H9 (cell line): ENCODE results near the gene ASS1. TPM values are rescaled to one million over a fixed set of nuclear protein-coding genes. Genes with fewer than 3 reads are reported as not detected.
A peak's percentile ranks its signal among the peaks of the same experiment; 100 is the strongest.

Experiments
- DNase-seq: peaks from one replicate; pipeline ENCODE4 v3.0.0-alpha.2; 2017
- H2AFZ ChIP-seq: one replicate; pipeline ENCODE4 v1.6.1; 2013; ENCODE audit warnings: mild to moderate bottlenecking, low read length, control low read depth, moderate library complexity
- H2AK5ac ChIP-seq: 2 replicates; pipeline ENCODE4 v1.6.1; 2013; ENCODE audit warnings: low read length, control low read depth, mixed read lengths; ENCODE audit not compliant: insufficient read length
- H2BK120ac ChIP-seq: one replicate; pipeline ENCODE4 v1.6.1; 2013; ENCODE audit warnings: low read depth, mild to moderate bottlenecking, low read length, control low read depth, inconsistent platforms; ENCODE audit not compliant: poor library complexity, severe bottlenecking
- H2BK12ac ChIP-seq: 2 replicates; pipeline ENCODE4 v1.6.1; 2013; ENCODE audit warnings: low read length, control low read depth, mixed read lengths, low read depth; ENCODE audit not compliant: insufficient read length
- H2BK15ac ChIP-seq: 2 replicates; pipeline ENCODE4 v1.6.1; 2013; ENCODE audit warnings: low read depth, low read length, control low read depth
- H2BK20ac ChIP-seq: one replicate; pipeline ENCODE4 v1.6.1; 2013; ENCODE audit warnings: low read depth, mild to moderate bottlenecking, low read length, control low read depth, inconsistent platforms; ENCODE audit not compliant: poor library complexity, severe bottlenecking
- H2BK5ac ChIP-seq: 2 replicates; pipeline ENCODE4 v1.6.1; 2013; ENCODE audit warnings: low read length, control low read depth, mixed read lengths; ENCODE audit not compliant: insufficient read length
- H3K14ac ChIP-seq: 2 replicates; pipeline ENCODE4 v1.6.1; 2013; ENCODE audit warnings: low read length, control low read depth; ENCODE audit not compliant: insufficient read depth
- H3K18ac ChIP-seq: 2 replicates; pipeline ENCODE4 v1.6.1; 2013; ENCODE audit warnings: low read depth, mild to moderate bottlenecking, mixed read lengths, low read length, control low read depth; ENCODE audit not compliant: insufficient read length
- H3K23ac ChIP-seq: 2 replicates; pipeline ENCODE4 v1.6.1; 2013; ENCODE audit warnings: low read length, control low read depth, mixed read lengths, low read depth; ENCODE audit not compliant: insufficient read length
- H3K23me2 ChIP-seq: 2 replicates; pipeline ENCODE4 v1.6.1; 2013; ENCODE audit warnings: low read depth, mild to moderate bottlenecking, mixed read lengths, low read length, control low read depth; ENCODE audit not compliant: insufficient read length, poor library complexity, severe bottlenecking
- H3K27ac ChIP-seq: 2 replicates; pipeline ENCODE4 v1.5.1; 2013; ENCODE audit warnings: low read length, control low read depth, mixed read lengths, low read depth; ENCODE audit not compliant: insufficient read length
- H3K27me3 ChIP-seq: 2 replicates; pipeline ENCODE4 v1.6.1; 2013; ENCODE audit warnings: low read length, control low read depth, inconsistent platforms; ENCODE audit not compliant: insufficient read depth
- H3K4ac ChIP-seq: 2 replicates; pipeline ENCODE4 v1.6.1; 2013; ENCODE audit warnings: low read depth, mild to moderate bottlenecking, control low read depth, inconsistent platforms, low read length, moderate library complexity
- H3K4me1 ChIP-seq: 2 replicates; pipeline ENCODE4 v1.6.1; 2013; ENCODE audit warnings: low read length, control low read depth, inconsistent platforms; ENCODE audit not compliant: insufficient read depth
- H3K4me2 ChIP-seq: 2 replicates; pipeline ENCODE4 v1.6.1; 2013; ENCODE audit warnings: low read length, control low read depth, mixed read lengths; ENCODE audit not compliant: insufficient read length, insufficient read depth
- H3K56ac ChIP-seq: 2 replicates; pipeline ENCODE4 v1.6.1; 2013; ENCODE audit warnings: low read depth, mild to moderate bottlenecking, mixed read lengths, low read length, control low read depth; ENCODE audit not compliant: insufficient read length
- H3K79me1 ChIP-seq: 2 replicates; pipeline ENCODE4 v1.6.1; 2013; ENCODE audit warnings: low read depth, mild to moderate bottlenecking, moderate library complexity, low read length, control low read depth, inconsistent platforms; ENCODE audit not compliant: insufficient read depth, poor library complexity, severe bottlenecking
- H3K79me2 ChIP-seq: 2 replicates; pipeline ENCODE4 v1.6.1; 2013; ENCODE audit warnings: low read length, control low read depth, inconsistent platforms; ENCODE audit not compliant: insufficient read depth
- H3K9ac ChIP-seq: 2 replicates; pipeline ENCODE4 v1.6.1; 2013; ENCODE audit warnings: low read length, control low read depth, mixed read lengths; ENCODE audit not compliant: insufficient read length; ENCODE audit errors: extremely low read depth
- H3K9me3 ChIP-seq: one replicate; pipeline ENCODE4 v1.6.1; 2013; ENCODE audit warnings: low read depth, low read length, inconsistent platforms; ENCODE audit not compliant: control insufficient read depth
- H3T11ph ChIP-seq: one replicate; pipeline ENCODE4 v1.6.1; 2013; ENCODE audit warnings: mild to moderate bottlenecking, low read length, control low read depth, inconsistent platforms
- H4K20me1 ChIP-seq: one replicate; pipeline ENCODE4 v1.6.1; 2013; ENCODE audit not compliant: control insufficient read depth, insufficient read length, insufficient read depth
- H4K5ac ChIP-seq: 2 replicates; pipeline ENCODE4 v1.6.1; 2013; ENCODE audit warnings: low read depth, mild to moderate bottlenecking, mixed read lengths, low read length, control low read depth; ENCODE audit not compliant: insufficient read length
- H4K8ac ChIP-seq: replicated peaks from 2 replicates; pipeline ENCODE4 v1.6.1; 2013; ENCODE audit warnings: low read length, control low read depth, mixed read lengths, low read depth; ENCODE audit not compliant: insufficient read length
- H4K91ac ChIP-seq: 2 replicates; pipeline ENCODE4 v1.6.1; 2013; ENCODE audit warnings: low read depth, mild to moderate bottlenecking, moderate library complexity, mixed read lengths, low read length, control low read depth; ENCODE audit not compliant: insufficient read length
- H3K27ac Mint-ChIP-seq, 3 experiments: 2 replicates in 2 of 3; 3 replicates in 1 of 3; pipeline ENCODE4 v1.8.0; 2020 to 2021; ENCODE audit warnings: mixed read lengths in 3 of 3, mild to moderate bottlenecking in 1 of 3, moderate library complexity in 1 of 3
- H3K27me3 Mint-ChIP-seq: 2 replicates; pipeline ENCODE4 v1.8.0; 2021; ENCODE audit warnings: low read depth, mild to moderate bottlenecking, moderate library complexity, mixed read lengths
- H3K36me3 Mint-ChIP-seq, 3 experiments: 2 replicates in 2 of 3; 3 replicates in 1 of 3; pipeline ENCODE4 v1.8.0; 2020 to 2021; ENCODE audit warnings: low read depth in 3 of 3, mixed read lengths in 3 of 3; ENCODE audit not compliant: insufficient read depth in 1 of 3
- H3K4me1 Mint-ChIP-seq, 2 experiments: 2 replicates each; pipeline ENCODE4 v1.8.0; 2020; ENCODE audit warnings: mixed read lengths in 2 of 2
- H3K4me3 Mint-ChIP-seq, 2 experiments: 2 replicates in 1 of 2; 3 replicates in 1 of 2; pipeline ENCODE4 v1.8.0; 2020 to 2021; ENCODE audit warnings: mild to moderate bottlenecking in 2 of 2, mixed read lengths in 2 of 2, moderate library complexity in 1 of 2
- H3K9me3 Mint-ChIP-seq, 2 experiments: 2 replicates in 1 of 2; 3 replicates in 1 of 2; pipeline ENCODE4 v1.8.0; 2020; ENCODE audit warnings: mild to moderate bottlenecking in 2 of 2, mixed read lengths in 2 of 2, moderate library complexity in 1 of 2
- WGBS: extraction: QIAGEN DNeasy Blood & Tissue Kit; methylation state at CpG from one replicate; pipeline ENCODE4 v1.1.7; 2013; ENCODE audit warnings: missing lambda C conversion rate, low lambda C conversion rate, mixed read lengths; ENCODE audit not compliant: insufficient read length; ENCODE audit errors: extremely low coverage; 5-methylcytosine and 5-hydroxymethylcytosine counted together
- total RNA-seq: library from RNA; stranded (reverse); gene quantifications from 2 replicates; pipeline ENCODE4 v1.2.1, GENCODE V29; 2021
- TF ChIP-seq, protein P1 (sequence below): fragments of 200-600 bp; sonication (generic); conservative IDR thresholded peaks from 3 replicates; pipeline ENCODE4 v1.8.0; 2021; ENCODE audit warnings: antibody characterized with exemption, mild to moderate bottlenecking

The ASS1 gene
- total RNA-seq, 1 experiment from 2014 or later, result 118 TPM

DNA sequence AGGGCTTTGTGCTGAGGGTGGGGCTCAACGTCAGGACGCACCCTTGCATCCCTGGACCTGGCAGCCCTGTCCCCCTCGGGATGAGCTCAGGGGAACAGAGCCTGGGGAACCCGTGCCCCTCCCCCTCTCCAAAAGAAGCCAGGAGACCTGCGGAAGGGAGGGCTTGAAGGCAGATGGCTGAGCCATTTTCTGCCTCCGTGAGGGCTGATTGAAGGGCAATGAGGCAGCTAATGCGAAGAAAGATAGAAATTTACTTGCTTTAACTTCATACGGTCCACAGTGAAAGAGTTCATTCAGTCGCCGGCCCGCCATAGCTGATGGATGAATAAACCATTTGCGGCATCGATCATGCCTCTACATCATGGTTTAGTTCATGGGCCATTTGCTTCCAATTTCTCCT, 28.8 kb downstream of the ASS1 start:
- Histone ChIP-seq H3K18ac (no peak overlapping the region), H3K4me2 (no peak overlapping the region), H3K4ac (no peak overlapping the region), H3T11ph (no peak overlapping the region), H3K27ac (no peak overlapping the region), H2AFZ (no peak overlapping the region), H2BK12ac (no peak overlapping the region), H2BK15ac (no peak overlapping the region), H2BK5ac (no peak overlapping the region), H3K23me2 (no peaks in the 10 kb centered on the region), H2BK20ac (no peak overlapping the region), H3K56ac (no peak overlapping the region), H3K14ac (no peak overlapping the region), H4K20me1 (peaks cover 4% of the 10 kb centered on the region), H4K91ac (no peak overlapping the region), H3K9me3 (no peaks in the 10 kb centered on the region), H3K4me1 (0 out of 2 replicates have a peak, but pooled peaks cover 2% of the 10 kb centered on the region), H3K79me1 (no peaks in the 10 kb centered on the region), H3K9ac (no peak overlapping the region), H4K8ac (no peak overlapping the region), H3K79me2 (no peaks in the 10 kb centered on the region), H2AK5ac (no peak overlapping the region), H3K23ac (no peak overlapping the region), H3K27me3 (no peaks in the 10 kb centered on the region), H2BK120ac (no peak overlapping the region), H4K5ac (no peak overlapping the region)
- H3K36me3 Mint-ChIP-seq, result peaks cover 2 to 17% (median 13%) of the 10 kb centered on the region in 3 experiments; a peak in 6 of 7 replicates
- H3K9me3 Mint-ChIP-seq, result no peaks in the 10 kb centered on the region
- H3K4me3 Mint-ChIP-seq, result no peak overlapping the region
- no peak for DNase-seq
- peaks cover 13 to 35% of the 10 kb centered on the region in 2 experiments for H3K4me1 Mint-ChIP-seq
- no peaks in the 10 kb centered on the region for H3K27me3 Mint-ChIP-seq
- no CpG with 5 or more reads among the region's 13 CpGs for WGBS
- H3K27ac Mint-ChIP-seq, result peak overlapping the region in 1 of 3 experiments; percentile 40; a peak in 1 of 7 replicates
- TF ChIP-seq, protein P1, sequence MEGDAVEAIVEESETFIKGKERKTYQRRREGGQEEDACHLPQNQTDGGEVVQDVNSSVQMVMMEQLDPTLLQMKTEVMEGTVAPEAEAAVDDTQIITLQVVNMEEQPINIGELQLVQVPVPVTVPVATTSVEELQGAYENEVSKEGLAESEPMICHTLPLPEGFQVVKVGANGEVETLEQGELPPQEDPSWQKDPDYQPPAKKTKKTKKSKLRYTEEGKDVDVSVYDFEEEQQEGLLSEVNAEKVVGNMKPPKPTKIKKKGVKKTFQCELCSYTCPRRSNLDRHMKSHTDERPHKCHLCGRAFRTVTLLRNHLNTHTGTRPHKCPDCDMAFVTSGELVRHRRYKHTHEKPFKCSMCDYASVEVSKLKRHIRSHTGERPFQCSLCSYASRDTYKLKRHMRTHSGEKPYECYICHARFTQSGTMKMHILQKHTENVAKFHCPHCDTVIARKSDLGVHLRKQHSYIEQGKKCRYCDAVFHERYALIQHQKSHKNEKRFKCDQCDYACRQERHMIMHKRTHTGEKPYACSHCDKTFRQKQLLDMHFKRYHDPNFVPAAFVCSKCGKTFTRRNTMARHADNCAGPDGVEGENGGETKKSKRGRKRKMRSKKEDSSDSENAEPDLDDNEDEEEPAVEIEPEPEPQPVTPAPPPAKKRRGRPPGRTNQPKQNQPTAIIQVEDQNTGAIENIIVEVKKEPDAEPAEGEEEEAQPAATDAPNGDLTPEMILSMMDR, result no peak
